Esophagus (tissue), 2 donors: Measurements from ENCODE around the gene LURAP1L. TPM values are rescaled to one million over a fixed set of nuclear protein-coding genes. Genes with fewer than 3 reads are reported as not detected.
A peak's percentile ranks its signal among the peaks of the same experiment; 100 is the strongest.

Experiments used
- H3K27ac ChIP-seq, 2 donors: one replicate each; pipeline ENCODE4 v1.5.1; 2013; ENCODE audit warnings: low read depth in 2 of 2, mild to moderate bottlenecking in 2 of 2, inconsistent platforms in 1 of 2, low read length in 1 of 2, moderate library complexity in 1 of 2
- H3K27me3 ChIP-seq, 2 donors: one replicate each; pipeline ENCODE4 v1.6.1; 2013; ENCODE audit warnings: low read length in 2 of 2, control low read depth in 1 of 2, mild to moderate bottlenecking in 1 of 2; ENCODE audit not compliant: insufficient read depth in 2 of 2, control insufficient read depth in 1 of 2
- H3K36me3 ChIP-seq, 2 donors: one replicate each; pipeline ENCODE4 v1.6.1; 2013; ENCODE audit warnings: low read length in 1 of 2; ENCODE audit not compliant: control insufficient read depth in 2 of 2, insufficient read depth in 2 of 2
- H3K4me1 ChIP-seq, 2 donors: one replicate each; pipeline ENCODE4 v1.6.1; 2013; ENCODE audit warnings: low read length in 1 of 2; ENCODE audit not compliant: control insufficient read depth in 2 of 2, insufficient read depth in 2 of 2
- H3K4me3 ChIP-seq, 2 donors: one replicate each; pipeline ENCODE4 v1.5.1; 2013; ENCODE audit warnings: low read length in 2 of 2, mild to moderate bottlenecking in 2 of 2, low read depth in 1 of 2, moderate library complexity in 1 of 2
- H3K9me3 ChIP-seq, 2 donors: one replicate each; pipeline ENCODE4 v1.6.1; 2013; ENCODE audit warnings: mild to moderate bottlenecking in 2 of 2, low read depth in 1 of 2, low read length in 1 of 2, moderate library complexity in 1 of 2; ENCODE audit not compliant: control insufficient read depth in 2 of 2, insufficient read depth in 1 of 2
- WGBS, 2 donors: extraction: QIAGEN DNeasy Blood & Tissue Kit; methylation state at CpG; one replicate each; pipeline ENCODE4 v1.1.7; 2013; 5-methylcytosine and 5-hydroxymethylcytosine counted together
- polyA plus RNA-seq, 2 donors: library from polyadenylated mRNA; stranded (reverse); fragments of 200-250 nt; gene quantifications; one replicate each; pipeline ENCODE4 v1.2.3, GENCODE V29; 2013
- donor health status: healthy with polysubstance abuse.
- donor health status: Bipolar disorder and iron deficiency.

Gene LURAP1L
- polyA plus RNA-seq, 2 donors = 1.9 to 3.1 TPM

GRCh38 chr9:12802093-12802492 lies 27.3 kb downstream of the LURAP1L start:
- no peak overlapping the region for H3K27ac ChIP-seq
- 76 to 82% methylated on average over 1 of the region's 1 CpG for WGBS, 2 donors
- H3K27me3 ChIP-seq = no peaks in the 10 kb centered on the region
- no peaks in the 10 kb centered on the region for H3K9me3 ChIP-seq
- H3K36me3 ChIP-seq = no peaks in the 10 kb centered on the region
- H3K4me1 ChIP-seq = no peaks in the 10 kb centered on the region
- no peak overlapping the region for H3K4me3 ChIP-seq

GRCh38 chr9:12808569-12808968 lies 33.7 kb downstream of the LURAP1L start:
- no peaks in the 10 kb centered on the region for H3K4me1 ChIP-seq
- H3K9me3 ChIP-seq = no peaks in the 10 kb centered on the region
- H3K27ac ChIP-seq = no peak overlapping the region
- WGBS, 2 donors = 82 to 83% methylated on average over 1 of the region's 1 CpG
- no peak overlapping the region for H3K4me3 ChIP-seq
- H3K27me3 ChIP-seq = no peaks in the 10 kb centered on the region
- no peaks in the 10 kb centered on the region for H3K36me3 ChIP-seq

GRCh38 chr9:12809720-12810119 lies 34.9 kb downstream of the LURAP1L start:
- Histone ChIP-seq H3K27ac (no peak overlapping the region), H3K9me3 (no peaks in the 10 kb centered on the region), H3K4me3 (no peak overlapping the region), H3K36me3 (no peaks in the 10 kb centered on the region), H3K27me3 (no peaks in the 10 kb centered on the region), H3K4me1 (no peaks in the 10 kb centered on the region)
- 55 to 66% methylated on average over 2 of the region's 2 CpGs for WGBS, 2 donors

DNA sequence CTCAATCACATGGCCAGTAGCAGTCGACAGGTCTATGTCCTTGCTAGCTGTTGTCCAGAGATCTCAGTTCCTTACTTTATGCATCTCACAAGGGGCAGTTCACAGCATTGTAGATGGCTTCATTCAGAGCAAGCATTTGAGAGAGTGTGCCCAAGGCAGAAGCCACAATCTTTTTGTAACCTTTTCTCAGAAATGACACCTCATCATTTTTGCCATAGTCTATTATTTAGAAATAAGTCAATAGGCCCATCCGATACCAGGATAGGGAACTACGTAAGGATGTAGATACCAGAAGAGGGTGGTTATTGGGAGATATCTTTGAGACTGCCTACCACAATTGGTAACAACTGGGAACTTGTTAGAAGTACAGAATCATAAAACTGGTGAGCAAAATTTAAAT lies 37.1 kb downstream of the LURAP1L start:
- no peaks in the 10 kb centered on the region for H3K36me3 ChIP-seq
- 92 to 93% methylated on average over 3 of the region's 3 CpGs for WGBS, 2 donors

GRCh38 chr9:12812710-12813109 lies 37.9 kb downstream of the LURAP1L start:
- Histone ChIP-seq H3K27me3 (no peaks in the 10 kb centered on the region), H3K4me1 (no peaks in the 10 kb centered on the region), H3K9me3 (no peaks in the 10 kb centered on the region), H3K36me3 (no peaks in the 10 kb centered on the region), H3K4me3 (no peak overlapping the region), H3K27ac (no peak overlapping the region)
- WGBS, 2 donors = 38 to 50% methylated on average over 1 of the region's 1 CpG

More for the DNA sequence above, 37.1 kb downstream of the LURAP1L start:
- Histone ChIP-seq H3K4me3 (no peak overlapping the region), H3K9me3 (no peaks in the 10 kb centered on the region), H3K4me1 (no peaks in the 10 kb centered on the region), H3K27me3 (no peaks in the 10 kb centered on the region), H3K27ac (no peak overlapping the region)

DNA sequence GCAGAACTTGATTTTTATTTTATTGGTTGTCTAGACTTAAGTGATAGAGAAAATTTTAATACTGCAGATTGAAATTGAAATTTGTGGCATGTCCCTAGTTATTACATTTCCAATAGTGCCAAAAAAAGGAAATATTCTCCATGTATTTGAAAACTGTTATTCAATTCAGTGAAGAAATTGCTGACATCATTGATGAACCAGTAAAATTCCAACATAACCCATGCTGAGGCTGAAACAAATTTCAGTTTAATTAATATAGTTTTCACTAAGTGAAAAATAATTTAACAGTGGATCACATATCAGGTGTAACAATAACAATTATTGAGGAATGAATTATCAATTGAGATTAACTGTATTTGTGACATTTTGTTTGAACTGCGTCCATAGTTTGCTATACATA lies 38.7 kb downstream of the LURAP1L start:
- Histone ChIP-seq H3K4me1 (no peaks in the 10 kb centered on the region), H3K36me3 (no peaks in the 10 kb centered on the region), H3K4me3 (no peak overlapping the region), H3K27me3 (no peaks in the 10 kb centered on the region), H3K27ac (no peak overlapping the region), H3K9me3 (no peaks in the 10 kb centered on the region)
- 82 to 90% methylated on average over 1 of the region's 1 CpG for WGBS, 2 donors

DNA sequence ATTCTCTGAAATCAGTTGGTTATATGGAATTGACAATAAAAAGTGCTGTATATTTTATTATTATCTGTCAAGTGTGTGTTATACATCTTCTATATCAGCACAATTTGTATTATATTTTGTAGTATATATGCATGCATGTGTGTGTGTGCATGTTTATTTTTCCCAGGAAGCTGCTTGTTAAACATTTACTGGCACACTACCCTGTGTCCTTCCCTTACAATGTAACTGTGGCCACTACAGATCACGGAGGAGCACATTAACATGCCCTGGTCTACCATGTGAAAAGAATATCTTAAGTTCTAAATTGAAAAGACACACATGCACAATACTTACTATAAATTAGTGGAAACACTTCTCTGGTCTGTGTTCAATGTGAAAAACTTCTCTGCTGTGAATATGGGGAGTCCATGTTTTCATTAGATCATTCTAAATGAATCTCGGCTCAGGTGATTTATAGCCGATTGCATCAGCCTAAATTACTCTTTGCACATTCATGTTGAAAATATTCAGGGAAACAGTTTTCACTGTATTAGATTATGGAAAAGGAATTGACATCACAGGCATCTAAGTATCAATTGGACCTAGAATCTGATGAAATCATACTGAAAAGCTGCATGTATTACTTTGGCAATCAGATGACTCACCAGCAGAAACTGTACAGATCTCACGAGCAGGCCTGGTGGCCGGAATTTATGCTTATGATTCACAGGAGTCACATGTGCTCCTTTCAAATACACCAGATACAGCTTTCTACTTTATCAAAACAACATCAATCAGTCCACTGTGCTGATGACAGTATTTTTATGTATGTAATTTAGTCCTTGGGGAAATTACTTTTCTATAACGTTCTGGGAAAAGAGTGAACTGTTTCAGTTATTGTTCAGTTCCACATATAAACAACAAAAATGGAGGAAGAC lies 39.4 kb downstream of the LURAP1L start:
- Histone ChIP-seq H3K4me1 (no peaks in the 10 kb centered on the region), H3K27ac (peak overlapping the region; percentile 60 to 67), H3K36me3 (no peaks in the 10 kb centered on the region), H3K4me3 (no peak overlapping the region), H3K9me3 (no peaks in the 10 kb centered on the region), H3K27me3 (no peaks in the 10 kb centered on the region)
- 23% methylated on average over 6 of the region's 6 CpGs for WGBS, 2 donors

DNA sequence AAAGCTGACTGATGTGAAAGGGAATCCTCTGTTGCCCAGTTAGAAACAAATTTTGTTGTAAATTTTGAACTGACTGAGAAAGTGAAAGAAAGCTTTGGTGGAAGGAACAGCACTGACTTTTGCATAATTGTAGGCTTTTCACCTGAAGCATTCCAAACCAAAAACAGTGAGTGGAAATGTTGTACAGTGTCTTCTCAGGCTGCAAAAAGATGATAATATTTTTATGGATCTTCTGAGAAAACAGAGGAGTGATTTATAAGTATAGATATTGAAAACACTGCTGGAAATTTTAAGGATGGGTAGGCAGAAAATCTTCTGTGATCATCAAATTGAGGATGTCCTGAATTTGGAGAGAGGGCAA lies 40.0 kb downstream of the LURAP1L start:
- peak overlapping the region in 1 of 2 donors; percentile 67 for H3K27ac ChIP-seq
- no peaks in the 10 kb centered on the region for H3K36me3 ChIP-seq
- H3K27me3 ChIP-seq = no peaks in the 10 kb centered on the region
- no peaks in the 10 kb centered on the region for H3K4me1 ChIP-seq
- H3K4me3 ChIP-seq = no peak overlapping the region
- H3K9me3 ChIP-seq = no peaks in the 10 kb centered on the region

GRCh38 chr9:12815888-12816287 lies 41.1 kb downstream of the LURAP1L start:
- no peaks in the 10 kb centered on the region for H3K36me3 ChIP-seq
- H3K9me3 ChIP-seq = no peaks in the 10 kb centered on the region
- H3K27ac ChIP-seq = no peak overlapping the region
- no peaks in the 10 kb centered on the region for H3K27me3 ChIP-seq
- WGBS, 2 donors = 76 to 81% methylated on average over 5 of the region's 5 CpGs
- H3K4me1 ChIP-seq = no peaks in the 10 kb centered on the region
- H3K4me3 ChIP-seq = no peak overlapping the region

DNA sequence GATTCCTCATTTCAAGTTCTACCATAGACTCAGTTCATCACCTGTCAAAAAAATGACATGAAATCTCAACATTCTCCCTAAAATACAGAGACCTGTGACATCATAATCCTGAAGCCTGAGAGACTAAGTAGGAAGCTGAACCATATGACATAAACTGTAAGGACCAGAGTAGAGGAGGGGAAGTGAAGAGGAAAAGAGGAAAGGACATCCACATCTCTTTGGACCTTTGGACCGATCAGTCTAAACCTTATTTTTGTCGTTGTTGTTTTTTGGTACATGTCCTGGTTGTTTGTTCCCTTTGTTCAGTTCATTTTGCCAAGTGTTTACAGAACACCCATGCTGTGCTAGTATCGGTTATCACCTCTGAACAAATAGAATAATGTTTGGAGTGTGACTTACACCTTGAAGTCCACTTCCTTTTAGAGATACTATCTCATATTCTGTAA lies 41.9 kb downstream of the LURAP1L start:
- no peak overlapping the region for H3K4me3 ChIP-seq
- H3K27ac ChIP-seq = no peak overlapping the region
- H3K27me3 ChIP-seq = no peaks in the 10 kb centered on the region
- H3K36me3 ChIP-seq = no peaks in the 10 kb centered on the region
- no peaks in the 10 kb centered on the region for H3K4me1 ChIP-seq
- H3K9me3 ChIP-seq = no peaks in the 10 kb centered on the region
- 80 to 91% methylated on average over 3 of the region's 3 CpGs for WGBS, 2 donors
